ENCODE measurements around the gene SUSD3. TPM values are rescaled to one million over a fixed set of nuclear protein-coding genes. Genes with fewer than 3 reads are reported as not detected.

SUSD3 gene
- total RNA-seq, 1 donor from 2014 or later, result 36.4 TPM

DNA sequence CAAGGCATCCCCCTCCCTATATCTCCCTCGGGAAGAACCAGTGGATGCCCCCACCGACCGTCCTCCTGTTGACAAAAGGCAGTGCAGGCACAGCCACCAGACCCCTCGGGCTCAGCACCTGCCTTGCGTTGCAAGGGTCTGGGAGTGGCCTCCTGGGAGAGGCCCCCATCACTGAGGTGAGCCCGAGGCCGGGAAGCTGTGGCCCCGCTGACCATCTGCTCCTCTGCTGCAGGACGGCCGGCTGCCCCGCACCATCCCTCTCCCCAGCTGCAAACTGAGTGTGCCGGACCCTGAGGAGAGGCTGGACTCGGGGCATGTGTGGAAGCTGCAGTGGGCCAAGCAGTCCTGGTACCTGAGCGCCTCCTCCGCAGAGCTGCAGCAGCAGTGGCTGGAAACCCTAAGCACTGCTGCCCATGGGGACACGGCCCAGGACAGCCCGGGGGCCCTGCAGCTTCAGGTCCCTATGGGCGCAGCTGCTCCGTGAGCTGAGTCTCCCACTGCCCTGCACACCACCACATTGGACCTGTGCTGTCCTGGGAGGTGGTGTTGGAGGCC is 23.3 kb upstream of the SUSD3 start:
- H3K36me3 Mint-ChIP-seq (ENCODE audit: low read depth), result peaks cover 39% of the 10 kb centered on the region
- no peaks in the 10 kb centered on the region for H3K27me3 Mint-ChIP-seq (ENCODE audit: low read depth)
- no peak overlapping the region for H3K4me3 Mint-ChIP-seq (ENCODE audit: low read depth)
- no peaks in the 10 kb centered on the region for H3K9me3 Mint-ChIP-seq
- intact Hi-C loops (cut with micrococcal nuclease), result no loop called here
- H3K4me1 Mint-ChIP-seq (ENCODE audit: low read depth), result peaks cover 4% of the 10 kb centered on the region
- DNase-seq (ENCODE audit: low spot score), result no peak
- no peak overlapping the region for H3K27ac Mint-ChIP-seq

DNA sequence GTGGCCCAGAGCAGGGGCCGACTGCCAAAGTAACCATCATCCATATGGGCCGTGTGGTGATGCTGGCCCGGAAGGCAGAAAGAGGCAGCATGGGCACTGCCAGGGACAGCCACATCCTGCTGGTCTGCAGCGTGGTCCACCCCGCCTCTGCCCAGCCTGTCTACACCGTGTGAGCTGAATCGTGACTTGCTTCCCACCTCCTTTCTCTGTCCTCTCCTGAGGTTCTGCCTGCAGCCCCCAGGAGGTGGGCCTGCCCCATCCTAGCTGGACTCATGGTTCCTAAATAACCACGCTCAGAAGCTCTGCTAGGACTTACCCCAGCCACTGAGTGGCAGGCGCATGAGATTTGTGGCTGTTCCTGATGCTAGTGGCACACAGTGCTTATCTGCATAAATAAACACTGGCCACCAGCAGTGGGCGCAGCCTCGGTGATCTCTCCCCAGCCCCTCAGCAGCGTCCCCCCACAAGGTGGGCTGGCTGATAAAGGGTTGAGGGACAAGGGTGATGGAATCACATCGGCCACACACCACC is 22.6 kb upstream of the SUSD3 start:
- no peak for DNase-seq (ENCODE audit: low spot score)
- H3K9me3 Mint-ChIP-seq, result no peaks in the 10 kb centered on the region
- H3K4me3 Mint-ChIP-seq (ENCODE audit: low read depth), result no peak overlapping the region
- H3K27me3 Mint-ChIP-seq (ENCODE audit: low read depth), result no peaks in the 10 kb centered on the region
- H3K4me1 Mint-ChIP-seq (ENCODE audit: low read depth), result peaks cover 1% of the 10 kb centered on the region
- intact Hi-C loops (cut with micrococcal nuclease), result no loop called here
- no peak overlapping the region for H3K27ac Mint-ChIP-seq
- peaks cover 34% of the 10 kb centered on the region for H3K36me3 Mint-ChIP-seq (ENCODE audit: low read depth)

DNA sequence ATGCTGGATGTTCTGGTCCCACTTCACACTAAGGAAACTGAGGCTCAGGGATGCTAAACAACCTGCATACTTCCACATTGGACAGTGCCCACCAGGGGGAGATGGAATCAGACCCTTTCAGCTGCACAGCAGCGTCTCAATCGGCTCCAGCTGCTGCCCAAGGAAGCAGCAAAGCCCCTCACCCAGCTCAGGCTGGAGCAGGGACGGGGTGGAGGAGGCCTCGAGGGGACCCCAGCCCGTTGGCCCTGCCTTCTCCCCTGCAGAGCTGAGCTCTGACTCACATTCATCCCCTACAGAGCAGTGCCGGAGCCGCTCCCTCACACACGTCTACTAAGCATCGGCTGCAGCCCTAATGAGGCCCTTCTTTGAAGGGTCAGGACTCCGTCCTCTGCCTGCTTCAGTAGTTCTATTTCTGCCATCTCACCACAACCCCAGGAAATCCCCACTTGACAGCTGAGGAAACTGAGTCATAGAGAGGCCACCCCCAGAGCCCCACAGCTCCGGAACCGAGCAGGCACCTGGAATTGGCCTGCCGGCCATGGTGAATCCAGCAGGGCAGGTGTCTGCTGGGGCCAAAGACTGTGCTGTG is 21.5 kb upstream of the SUSD3 start:
- H3K36me3 Mint-ChIP-seq (ENCODE audit: low read depth), result peaks cover 24% of the 10 kb centered on the region
- intact Hi-C loops (cut with micrococcal nuclease), result no loop called here
- H3K27me3 Mint-ChIP-seq (ENCODE audit: low read depth), result no peaks in the 10 kb centered on the region
- no peak overlapping the region for H3K27ac Mint-ChIP-seq
- DNase-seq (ENCODE audit: low spot score), result no peak
- peaks cover 9% of the 10 kb centered on the region for H3K4me1 Mint-ChIP-seq (ENCODE audit: low read depth)
- H3K4me3 Mint-ChIP-seq (ENCODE audit: low read depth), result no peak overlapping the region
- H3K9me3 Mint-ChIP-seq, result no peaks in the 10 kb centered on the region

DNA sequence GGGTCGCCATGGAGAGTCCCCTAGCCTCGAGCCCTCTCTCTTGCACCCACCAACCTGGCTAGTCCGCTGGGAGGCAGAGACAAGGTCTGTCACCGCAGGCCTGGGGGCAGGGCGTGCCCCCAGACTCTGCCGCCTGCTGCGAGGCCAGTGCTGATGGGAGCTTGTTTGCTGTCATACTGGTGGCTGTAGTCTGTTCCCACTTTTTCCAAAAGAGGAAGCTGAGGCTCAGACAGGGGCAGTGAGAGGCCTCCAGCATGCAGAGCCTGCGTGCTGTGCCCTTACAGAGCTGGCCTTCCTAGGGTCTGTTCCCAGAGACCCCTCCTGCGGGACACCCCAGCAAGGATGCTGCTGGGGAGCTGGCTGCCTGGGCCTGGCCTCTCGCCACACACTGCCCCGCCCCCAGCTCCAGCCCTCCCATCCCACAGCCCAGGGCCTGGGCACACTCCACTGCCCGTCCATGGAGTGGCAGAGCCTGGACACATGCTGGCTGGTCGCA is 21.0 kb upstream of the SUSD3 start:
- no peak overlapping the region for H3K27ac Mint-ChIP-seq
- intact Hi-C loops (cut with micrococcal nuclease), result no loop called here
- H3K36me3 Mint-ChIP-seq (ENCODE audit: low read depth), result peaks cover 19% of the 10 kb centered on the region
- DNase-seq (ENCODE audit: low spot score), result no peak
- H3K4me1 Mint-ChIP-seq (ENCODE audit: low read depth), result peaks cover 10% of the 10 kb centered on the region
- no peak overlapping the region for H3K4me3 Mint-ChIP-seq (ENCODE audit: low read depth)
- H3K9me3 Mint-ChIP-seq, result no peaks in the 10 kb centered on the region
- no peaks in the 10 kb centered on the region for H3K27me3 Mint-ChIP-seq (ENCODE audit: low read depth)

DNA sequence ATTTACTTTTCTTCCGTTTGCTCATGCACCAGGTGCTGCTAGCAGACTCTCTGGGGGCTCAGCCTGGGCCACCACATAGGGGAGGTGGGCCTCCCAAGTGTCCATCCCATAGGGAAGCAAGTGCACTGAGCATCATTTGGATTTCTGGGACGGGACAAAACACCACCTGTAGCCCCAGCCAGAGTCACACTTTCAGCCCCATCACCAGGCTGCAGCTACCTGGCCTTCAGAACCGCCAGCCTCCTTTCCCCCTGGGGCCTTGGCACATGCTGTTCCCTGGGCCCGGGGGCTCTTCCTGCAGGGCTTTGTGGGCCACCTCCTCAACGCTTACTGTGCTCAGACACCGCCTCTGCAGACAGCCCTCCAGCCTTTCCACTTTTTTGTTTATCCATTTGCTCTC is 19.6 kb upstream of the SUSD3 start:
- DNase-seq (ENCODE audit: low spot score), result no peak
- Mint-ChIP-seq H3K4me3 (ENCODE audit: low read depth) (no peak overlapping the region), H3K36me3 (ENCODE audit: low read depth) (peaks cover 10% of the 10 kb centered on the region), H3K9me3 (no peaks in the 10 kb centered on the region), H3K27me3 (ENCODE audit: low read depth) (no peaks in the 10 kb centered on the region), H3K27ac (no peak overlapping the region), H3K4me1 (ENCODE audit: low read depth) (peaks cover 19% of the 10 kb centered on the region)
- intact Hi-C loops (cut with micrococcal nuclease), result no loop called here

DNA sequence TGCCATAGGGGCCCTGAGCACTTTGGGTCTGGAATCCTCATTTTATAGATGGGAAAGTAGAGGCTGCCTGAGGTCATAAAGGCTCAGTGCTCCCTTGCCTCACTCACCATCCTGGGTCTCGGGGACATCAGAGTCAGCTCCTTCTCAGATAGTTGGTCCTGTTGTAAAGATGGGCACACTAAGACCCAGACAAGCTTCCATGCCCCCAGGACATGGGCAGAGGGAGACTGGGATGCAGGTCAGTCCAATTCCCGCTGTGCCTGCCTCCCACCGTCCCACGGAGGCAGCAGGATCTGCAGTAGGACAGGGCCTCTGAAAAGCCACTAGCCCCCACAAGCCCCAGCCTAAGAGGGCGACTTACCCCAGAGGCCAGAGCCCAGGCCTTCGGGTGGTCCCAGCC is 19.0 kb upstream of the SUSD3 start:
- Mint-ChIP-seq H3K9me3 (no peaks in the 10 kb centered on the region), H3K27me3 (ENCODE audit: low read depth) (no peaks in the 10 kb centered on the region), H3K4me3 (ENCODE audit: low read depth) (no peak overlapping the region), H3K4me1 (ENCODE audit: low read depth) (peaks cover 20% of the 10 kb centered on the region), H3K36me3 (ENCODE audit: low read depth) (peaks cover 5% of the 10 kb centered on the region), H3K27ac (no peak overlapping the region)
- intact Hi-C loops (cut with micrococcal nuclease), result no loop called here
- DNase-seq (ENCODE audit: low spot score), result no peak

DNA sequence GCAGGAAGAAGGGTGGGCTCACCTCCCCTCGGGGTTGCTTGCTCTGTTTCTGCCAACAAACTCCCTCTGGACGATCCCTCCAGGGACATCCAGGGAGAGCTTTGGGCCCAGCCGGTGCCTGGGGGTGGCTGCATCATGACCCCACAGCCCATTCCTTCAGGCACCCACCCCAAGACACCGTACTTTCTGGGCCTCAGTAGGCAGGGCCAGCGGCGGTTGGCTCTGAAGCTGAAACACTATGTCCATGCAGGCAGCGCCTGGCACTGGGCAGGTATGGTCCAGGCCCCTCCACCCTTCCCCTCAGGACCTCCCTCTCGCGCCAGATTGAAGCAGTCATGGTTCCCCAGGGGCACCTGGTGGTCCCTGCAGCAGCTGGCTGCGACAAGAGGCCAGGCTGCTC is 18.5 kb upstream of the SUSD3 start:
- H3K4me1 Mint-ChIP-seq (ENCODE audit: low read depth), result peaks cover 20% of the 10 kb centered on the region
- H3K4me3 Mint-ChIP-seq (ENCODE audit: low read depth), result no peak overlapping the region
- H3K27me3 Mint-ChIP-seq (ENCODE audit: low read depth), result no peaks in the 10 kb centered on the region
- H3K9me3 Mint-ChIP-seq, result no peaks in the 10 kb centered on the region
- intact Hi-C loops (cut with micrococcal nuclease), result no loop called here
- no peak for DNase-seq (ENCODE audit: low spot score)
- no peak overlapping the region for H3K27ac Mint-ChIP-seq
- peaks cover 3% of the 10 kb centered on the region for H3K36me3 Mint-ChIP-seq (ENCODE audit: low read depth)

DNA sequence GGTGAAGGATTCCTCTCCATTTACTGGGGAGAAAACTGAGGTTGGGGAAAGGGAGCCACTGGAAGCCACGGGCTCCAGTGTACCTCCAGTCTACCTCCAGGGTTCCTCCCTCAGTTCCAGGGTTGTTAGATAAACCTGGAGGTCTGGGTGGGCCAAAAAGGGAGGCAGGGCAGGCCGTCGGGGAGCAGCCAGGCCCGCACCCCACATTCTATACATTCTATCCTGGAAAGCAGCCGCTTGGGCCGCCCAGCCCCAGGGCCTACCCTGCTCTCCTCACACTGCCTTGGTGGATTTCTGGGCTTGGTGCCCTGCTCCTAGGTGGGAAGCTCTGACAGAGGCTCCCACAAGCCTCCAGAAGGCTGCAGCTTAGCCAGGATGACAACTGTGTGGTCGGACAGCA is 18.1 kb upstream of the SUSD3 start:
- no peak for DNase-seq (ENCODE audit: low spot score)
- Mint-ChIP-seq H3K27me3 (ENCODE audit: low read depth) (no peaks in the 10 kb centered on the region), H3K9me3 (no peaks in the 10 kb centered on the region), H3K36me3 (ENCODE audit: low read depth) (peaks cover 3% of the 10 kb centered on the region), H3K4me1 (ENCODE audit: low read depth) (peaks cover 20% of the 10 kb centered on the region), H3K27ac (no peak overlapping the region), H3K4me3 (ENCODE audit: low read depth) (no peak overlapping the region)
- intact Hi-C loops (cut with micrococcal nuclease), result no loop called here

DNA sequence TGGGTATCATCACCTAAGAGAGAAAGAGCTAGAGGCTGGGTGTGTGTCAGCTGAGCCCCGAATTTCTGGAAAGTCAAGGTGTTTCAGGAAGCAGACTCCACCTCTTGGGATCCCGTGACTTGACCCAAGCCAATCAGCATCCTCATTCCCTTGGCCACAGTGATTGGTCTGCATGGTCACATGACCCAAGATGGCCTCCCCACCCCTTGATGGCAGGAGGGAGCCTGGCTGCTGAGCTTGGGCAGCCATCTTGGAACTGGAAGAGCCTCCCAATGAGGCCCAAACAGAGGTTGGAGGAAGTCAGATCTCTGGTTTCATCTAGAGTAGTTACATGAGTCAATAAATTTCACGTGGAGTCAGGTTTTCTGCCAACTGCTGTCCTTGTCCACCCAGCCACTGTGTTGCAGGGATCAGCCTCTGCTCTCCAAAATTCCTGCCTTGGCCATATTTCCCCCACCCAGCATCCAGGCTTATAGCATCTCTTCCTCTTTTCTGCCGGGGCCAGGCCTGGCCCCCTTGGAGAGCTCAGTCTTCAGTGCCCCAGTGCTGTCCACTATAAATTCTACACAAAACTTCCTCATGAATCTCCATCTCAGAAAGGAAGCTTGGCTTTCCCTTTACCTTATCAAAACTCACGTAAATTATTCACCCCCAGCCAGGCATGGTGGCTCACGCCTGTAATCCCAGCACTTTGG is 17.2 kb upstream of the SUSD3 start:
- DNase-seq (ENCODE audit: low spot score), result no peak
- Mint-ChIP-seq H3K27ac (peak overlapping the region; percentile 11), H3K4me3 (ENCODE audit: low read depth) (no peak overlapping the region), H3K27me3 (ENCODE audit: low read depth) (no peaks in the 10 kb centered on the region), H3K4me1 (ENCODE audit: low read depth) (peaks cover 20% of the 10 kb centered on the region), H3K36me3 (ENCODE audit: low read depth) (peaks cover 3% of the 10 kb centered on the region), H3K9me3 (no peaks in the 10 kb centered on the region)
- intact Hi-C loops (cut with micrococcal nuclease), result no loop called here

DNA sequence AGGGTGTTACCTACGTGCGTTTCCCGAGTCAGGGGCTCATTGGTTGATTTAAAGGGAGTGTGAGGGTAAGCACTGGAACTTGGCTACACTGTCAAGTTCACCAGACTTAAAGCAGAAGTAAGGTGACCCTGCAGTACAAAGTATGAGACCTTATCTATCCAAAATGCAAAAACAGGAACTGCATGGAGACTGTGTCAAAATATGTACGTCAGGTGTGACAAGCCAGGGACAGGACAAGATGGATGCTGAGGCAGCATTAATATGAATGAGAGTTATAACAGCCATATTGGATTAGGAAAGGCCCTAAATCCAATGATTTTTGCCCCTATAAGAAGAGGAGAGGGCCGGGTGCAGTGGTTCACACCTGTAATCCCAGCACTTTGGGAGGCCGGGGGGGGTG is 15.4 kb upstream of the SUSD3 start:
- H3K27me3 Mint-ChIP-seq (ENCODE audit: low read depth), result no peaks in the 10 kb centered on the region
- no peak overlapping the region for H3K4me3 Mint-ChIP-seq (ENCODE audit: low read depth)
- DNase-seq (ENCODE audit: low spot score), result no peak
- H3K36me3 Mint-ChIP-seq (ENCODE audit: low read depth), result no peaks in the 10 kb centered on the region
- no peaks in the 10 kb centered on the region for H3K9me3 Mint-ChIP-seq
- intact Hi-C loops (cut with micrococcal nuclease), result no loop called here
- H3K4me1 Mint-ChIP-seq (ENCODE audit: low read depth), result peaks cover 20% of the 10 kb centered on the region
- no peak overlapping the region for H3K27ac Mint-ChIP-seq

DNA sequence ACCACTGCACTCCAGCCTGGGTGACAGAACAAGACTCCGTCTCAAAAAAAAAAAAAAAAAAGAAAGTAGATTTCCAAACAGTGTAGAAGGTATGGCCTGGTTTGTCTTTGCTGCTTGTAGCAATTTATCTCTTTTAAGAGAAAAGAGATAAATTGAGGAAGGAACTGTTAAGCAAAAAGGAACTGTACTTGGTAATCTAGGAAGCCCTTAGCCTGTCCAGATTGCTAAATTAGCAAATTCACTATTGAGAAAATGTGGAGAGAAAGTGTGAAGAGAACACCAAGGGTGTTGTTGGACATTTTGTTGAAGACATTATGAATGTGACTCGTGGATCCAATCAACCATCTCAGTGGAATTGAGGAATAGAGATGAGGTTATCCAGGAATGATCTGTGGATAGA is 13.0 kb upstream of the SUSD3 start:
- H3K4me3 Mint-ChIP-seq (ENCODE audit: low read depth), result no peak overlapping the region
- H3K36me3 Mint-ChIP-seq (ENCODE audit: low read depth), result no peaks in the 10 kb centered on the region
- intact Hi-C loops (cut with micrococcal nuclease), result no loop called here
- no peaks in the 10 kb centered on the region for H3K9me3 Mint-ChIP-seq
- no peaks in the 10 kb centered on the region for H3K27me3 Mint-ChIP-seq (ENCODE audit: low read depth)
- no peak overlapping the region for H3K27ac Mint-ChIP-seq
- peaks cover 22% of the 10 kb centered on the region for H3K4me1 Mint-ChIP-seq (ENCODE audit: low read depth)
- no peak for DNase-seq (ENCODE audit: low spot score)

DNA sequence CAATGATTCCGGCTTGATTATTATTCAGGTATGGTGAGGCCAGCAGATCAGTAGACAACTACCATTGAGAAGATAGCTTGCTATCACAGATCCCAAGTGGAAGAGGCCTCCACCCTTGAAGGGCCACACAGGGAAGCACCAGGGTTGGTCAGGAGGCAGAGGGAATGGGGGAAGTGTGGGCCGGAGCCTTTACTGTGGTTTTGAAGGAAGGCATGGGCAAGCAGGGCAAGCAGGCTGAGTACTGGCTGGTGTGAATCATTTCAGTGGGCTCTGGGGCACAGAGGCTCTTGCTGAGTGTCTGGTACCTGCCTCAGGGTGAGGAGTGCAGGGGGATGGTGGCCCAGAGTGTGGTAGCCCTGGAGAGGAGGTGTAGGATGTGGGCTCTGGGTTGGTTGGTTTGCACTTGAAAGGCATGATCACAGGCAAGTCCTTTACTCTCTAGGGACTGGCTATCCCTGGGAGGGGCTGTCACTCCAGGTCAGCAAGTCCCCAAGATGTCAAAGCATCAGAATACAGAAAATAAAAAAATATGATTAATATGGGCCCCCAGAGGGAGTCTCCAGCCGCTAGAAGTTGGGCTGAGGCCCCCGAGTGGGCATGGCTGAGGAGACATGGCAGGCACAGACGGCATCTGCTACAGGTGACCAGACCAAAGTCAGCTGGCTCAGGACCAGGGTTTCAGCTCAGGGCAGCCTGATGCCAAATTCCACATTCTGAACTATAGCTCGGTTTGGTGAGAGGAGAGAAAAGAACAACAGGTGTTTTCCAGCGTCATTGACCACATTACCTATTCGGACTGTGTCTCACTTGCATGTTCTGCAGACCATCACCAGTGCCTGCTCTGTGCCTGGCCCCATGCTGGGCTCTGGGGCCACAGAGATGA is 9.7 kb upstream of the SUSD3 start:
- H3K27me3 Mint-ChIP-seq (ENCODE audit: low read depth), result no peaks in the 10 kb centered on the region
- no peaks in the 10 kb centered on the region for H3K9me3 Mint-ChIP-seq
- intact Hi-C loops (cut with micrococcal nuclease), result no loop called here
- peaks cover 3% of the 10 kb centered on the region for H3K4me1 Mint-ChIP-seq (ENCODE audit: low read depth)
- H3K27ac Mint-ChIP-seq, result no peak overlapping the region
- no peaks in the 10 kb centered on the region for H3K36me3 Mint-ChIP-seq (ENCODE audit: low read depth)
- DNase-seq (ENCODE audit: low spot score), result no peak
- H3K4me3 Mint-ChIP-seq (ENCODE audit: low read depth), result no peak overlapping the region
